H1 (cell line): Measurements from ENCODE around the gene MAGOH.

Experiments used
- ATF2 ChIP-seq: IDR thresholded peaks from 2 replicates; pipeline ENCODE4 v1.6.1; 2012; ENCODE audit warnings: low read length, inconsistent platforms
- CTCF ChIP-seq, 3 experiments: IDR thresholded peaks; 1 replicate in 2 of 3; 2 replicates in 1 of 3; pipeline versions ENCODE4 v1.5.1 to v1.6.1; 2011; ENCODE audit warnings: low read length in 3 of 3, mild to moderate bottlenecking in 3 of 3, inconsistent platforms in 2 of 3, low read depth in 1 of 3, moderate library complexity in 1 of 3; ENCODE audit not compliant: insufficient read depth in 1 of 3; ENCODE audit errors: control extremely low read depth in 1 of 3
- EGR1 ChIP-seq: IDR thresholded peaks from 2 replicates; pipeline ENCODE4 v1.6.1; 2011; ENCODE audit warnings: low read depth, low read length, borderline replicate concordance
- EP300 ChIP-seq, 2 experiments: IDR thresholded peaks; 1 replicate in 1 of 2; 2 replicates in 1 of 2; pipeline ENCODE4 v1.6.1; 2011 to 2012; ENCODE audit warnings: low read depth in 2 of 2, low read length in 2 of 2, mild to moderate bottlenecking in 2 of 2, borderline replicate concordance in 1 of 2, inconsistent platforms in 1 of 2, moderate library complexity in 1 of 2
- GTF2F1 ChIP-seq: IDR thresholded peaks from 2 replicates; pipeline ENCODE4 v1.6.1; 2012; ENCODE audit warnings: low read depth, low read length, improper control_type of control experiment, borderline replicate concordance
- MAX ChIP-seq: IDR thresholded peaks from 2 replicates; pipeline ENCODE4 v1.6.1; 2012; ENCODE audit warnings: inconsistent platforms
- NRF1 ChIP-seq: IDR thresholded peaks from 2 replicates; pipeline ENCODE4 v1.6.1; 2011; ENCODE audit warnings: mild to moderate bottlenecking, low read depth, low read length, improper control_type of control experiment
- POLR2A ChIP-seq, 2 experiments: IDR thresholded peaks; 1 replicate in 1 of 2; 2 replicates in 1 of 2; pipeline ENCODE4 v1.6.1; 2011; ENCODE audit warnings: low read depth in 2 of 2, low read length in 2 of 2, mild to moderate bottlenecking in 2 of 2; ENCODE audit errors: control extremely low read depth in 1 of 2
- RAD21 ChIP-seq, 2 experiments: IDR thresholded peaks in 1 of 2; conservative IDR thresholded peaks in 1 of 2; 2 replicates each; pipeline ENCODE4 v1.6.1; 2011; ENCODE audit warnings: low read depth in 2 of 2, low read length in 2 of 2, improper control_type of control experiment in 1 of 2, inconsistent platforms in 1 of 2, mild to moderate bottlenecking in 1 of 2, moderate library complexity in 1 of 2
- SIRT6 ChIP-seq: IDR thresholded peaks from one replicate; pipeline ENCODE4 v1.7.1; 2012; ENCODE audit warnings: low read length, inconsistent platforms
- SRF ChIP-seq: IDR thresholded peaks from 2 replicates; pipeline ENCODE4 v1.6.1; 2011; ENCODE audit warnings: mild to moderate bottlenecking, low read depth, low read length, moderate library complexity
- TEAD4 ChIP-seq: IDR thresholded peaks from 2 replicates; pipeline ENCODE4 v1.6.1; 2012; ENCODE audit warnings: low read depth, low read length, inconsistent platforms, mixed read lengths

GRCh38 chr1:53186533-53186932 lies 51.8 kb downstream of the MAGOH start:
- TF ChIP-seq SIRT6 (no peak), EGR1 (no peak), EP300 (IDR thresholded peaks at IDR 0.05; ENCODE audit: borderline replicate concordance in 1 of 2, low read depth in 2 of 2, low read length in 2 of 2) (no peak), POLR2A (IDR thresholded peaks at IDR 0.05; ENCODE audit: control extremely low read depth in 1 of 2, low read depth in 2 of 2, low read length in 2 of 2) (no peak), CTCF (IDR thresholded peaks at IDR 0.05; ENCODE audit: control extremely low read depth in 1 of 3, insufficient read depth in 1 of 3, low read depth in 1 of 3, low read length in 3 of 3) (no peak), TEAD4 (no peak), RAD21 (IDR thresholded peaks at IDR 0.05 in 1 of 2, conservative IDR thresholded peaks at IDR 0.05 in 1 of 2; ENCODE audit: low read depth in 2 of 2, low read length in 2 of 2) (peak in 1 of 2 experiments; percentile 25; a peak in 1 of 4 replicates), MAX (no peak), NRF1 (no peak), GTF2F1 (no peak), SRF (no peak), ATF2 (no peak)
